Testis (tissue), 3 donors: Measurements from ENCODE around the gene IKBIP. TPM values are rescaled to one million over a fixed set of nuclear protein-coding genes. Genes with fewer than 3 reads are reported as not detected.

Experiments
- DNase-seq: peaks from one replicate; pipeline ENCODE4 v3.0.0-alpha.2; 2019
- H3K27ac ChIP-seq, 2 donors: fragments of 200-600 bp; sonication (generic); one replicate each; pipeline ENCODE4 v1.5.1; 2019
- H3K27me3 ChIP-seq: fragments of 200-600 bp; sonication (generic); one replicate; pipeline ENCODE4 v1.5.1; 2019
- H3K36me3 ChIP-seq: fragments of 200-600 bp; sonication (generic); one replicate; pipeline ENCODE4 v1.5.1; 2017; ENCODE audit warnings: low read depth; ENCODE audit errors: missing control alignments
- H3K4me1 ChIP-seq: fragments of 200-600 bp; sonication (generic); one replicate; pipeline ENCODE4 v1.5.1; 2019
- H3K4me3 ChIP-seq, 2 donors: fragments of 200-600 bp; sonication (generic); one replicate each; pipeline ENCODE4 v1.5.1; 2017 to 2019
- H3K9me3 ChIP-seq: fragments of 200-600 bp; sonication (generic); one replicate; pipeline ENCODE4 v1.5.1; 2017
- POLR2A ChIP-seq: fragments of 450-650 bp; IDR thresholded peaks from one replicate; pipeline ENCODE4 v1.6.1; 2017; ENCODE audit warnings: antibody characterized with exemption, mild to moderate bottlenecking, moderate library complexity
- WGBS, 2 donors: methylation state at CpG; one replicate each; pipeline ENCODE4 v1.1.5; 2018; 5-methylcytosine and 5-hydroxymethylcytosine counted together
- intact Hi-C: fragments of 100-400 bp; cut with DNase I; formaldehyde crosslinking; loops from one replicate; pipeline ENCODE4 v1.15.1; 2023; ENCODE audit warnings: low total_unique reads
- polyA plus RNA-seq: library from polyadenylated mRNA; stranded (reverse); fragments of 350-450 nt; fragmentation: Illumina TruSeq; extraction: RNeasy Lipid Tissue Mini Kit (QIAGEN cat#74804); gene quantifications from one replicate; pipeline ENCODE4 v1.2.3, GENCODE V29; 2014; ENCODE audit warnings: low read depth, low replicate concordance; ENCODE audit not compliant: insufficient read depth
- total RNA-seq, 2 donors: library from RNA; depleted of rRNA; stranded (reverse); fragments of >200 nt; gene quantifications; one replicate each; pipeline ENCODE4 v1.2.3, GENCODE V29; 2016
- TF ChIP-seq, protein P1 (sequence below), 3 experiments: fragments of 450-650 bp in 2 of 3; fragments of 200-600 bp in 1 of 3; sonication (generic) in 1 of 3; IDR thresholded peaks; one replicate each; pipeline ENCODE4 v1.5.1; 2016 to 2019; ENCODE audit warnings: antibody characterized with exemption in 3 of 3, mild to moderate bottlenecking in 2 of 3, moderate library complexity in 1 of 3

IKBIP gene
- total and polyA plus RNA-seq, 3 donors from 2014 or later = 3.7 to 7.7 (median 7.4) TPM

- peak; percentile 99 for DNase-seq
- no peaks in the 10 kb centered on the region for H3K9me3 ChIP-seq
- peak within 1 kb of the TSS; percentile 96 to 99 for H3K4me3 ChIP-seq
- H3K27me3 ChIP-seq = no peaks in the 10 kb centered on the region
- no peaks in the 10 kb centered on the region for H3K36me3 ChIP-seq
- WGBS, 2 donors = 0% methylated on average over 36 to 56 of the region's 67 CpGs
- peaks cover 9% of the 10 kb centered on the region for H3K4me1 ChIP-seq
- peak within 1 kb of the TSS; percentile 98 to 99 for H3K27ac ChIP-seq
- TF ChIP-seq, protein P1, sequence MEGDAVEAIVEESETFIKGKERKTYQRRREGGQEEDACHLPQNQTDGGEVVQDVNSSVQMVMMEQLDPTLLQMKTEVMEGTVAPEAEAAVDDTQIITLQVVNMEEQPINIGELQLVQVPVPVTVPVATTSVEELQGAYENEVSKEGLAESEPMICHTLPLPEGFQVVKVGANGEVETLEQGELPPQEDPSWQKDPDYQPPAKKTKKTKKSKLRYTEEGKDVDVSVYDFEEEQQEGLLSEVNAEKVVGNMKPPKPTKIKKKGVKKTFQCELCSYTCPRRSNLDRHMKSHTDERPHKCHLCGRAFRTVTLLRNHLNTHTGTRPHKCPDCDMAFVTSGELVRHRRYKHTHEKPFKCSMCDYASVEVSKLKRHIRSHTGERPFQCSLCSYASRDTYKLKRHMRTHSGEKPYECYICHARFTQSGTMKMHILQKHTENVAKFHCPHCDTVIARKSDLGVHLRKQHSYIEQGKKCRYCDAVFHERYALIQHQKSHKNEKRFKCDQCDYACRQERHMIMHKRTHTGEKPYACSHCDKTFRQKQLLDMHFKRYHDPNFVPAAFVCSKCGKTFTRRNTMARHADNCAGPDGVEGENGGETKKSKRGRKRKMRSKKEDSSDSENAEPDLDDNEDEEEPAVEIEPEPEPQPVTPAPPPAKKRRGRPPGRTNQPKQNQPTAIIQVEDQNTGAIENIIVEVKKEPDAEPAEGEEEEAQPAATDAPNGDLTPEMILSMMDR (IDR thresholded peaks at IDR 0.05) = no peak
- peak; percentile 85 for TF ChIP-seq POLR2A
- intact Hi-C loops = loop anchor here (2.0 kb wide), 1 partner anchor 51 kb away; the partner anchor contains the start of genes APAF1 and IKBIP
Measured at GRCh38 chr12:98593351-98594049, 51.1 kb downstream of the IKBIP start, which contains the start of gene SLC25A3. Gene SLC25A3 (plus strand): TSS chr12:98593686. CDS start chr12:98593979, 293 bp downstream.

DNA sequence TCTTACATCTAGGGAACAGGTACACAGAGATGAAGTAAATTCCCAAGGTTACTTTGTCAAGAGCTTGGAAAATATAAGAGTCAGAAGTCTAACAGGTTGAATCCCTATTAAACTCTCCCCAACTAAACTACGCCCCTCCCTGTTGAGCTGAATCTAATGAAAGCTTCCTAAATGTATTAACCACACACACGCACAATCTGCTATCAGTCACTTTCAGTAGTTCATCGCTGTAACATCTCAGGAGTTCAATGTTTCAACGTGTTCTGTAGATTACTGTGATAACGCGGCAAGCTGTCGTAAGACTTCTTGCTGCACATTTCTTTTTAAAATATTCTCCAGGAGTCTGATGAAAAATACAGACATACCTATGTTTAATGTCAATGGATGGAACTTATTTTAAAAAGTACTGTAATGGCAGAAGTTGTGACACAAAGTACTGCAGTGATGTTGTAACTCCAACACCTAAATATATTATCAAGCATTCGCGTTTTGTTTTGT is 51.7 kb downstream of the IKBIP start:
- Histone ChIP-seq H3K9me3 (no peaks in the 10 kb centered on the region), H3K4me1 (peaks cover 9% of the 10 kb centered on the region), H3K27me3 (no peaks in the 10 kb centered on the region), H3K36me3 (no peaks in the 10 kb centered on the region), H3K27ac (peak overlapping the region; percentile 98 to 99), H3K4me3 (peak overlapping the region; percentile 96 to 99)
- WGBS, 2 donors = 24 to 25% methylated on average over 9 of the region's 9 CpGs
- no peak for DNase-seq
- intact Hi-C loops = loop anchor here (2.0 kb wide), 1 partner anchor 52 kb away; the partner anchor contains the start of genes APAF1 and IKBIP
- no peak for TF ChIP-seq POLR2A
- TF ChIP-seq, protein P1 (IDR thresholded peaks at IDR 0.05) = no peak

GRCh38 chr12:98591209-98591608 is 53.4 kb downstream of the IKBIP start:
- WGBS, 2 donors = 34 to 36% methylated on average over 4 of the region's 4 CpGs
- DNase-seq = no peak
- intact Hi-C loops = no loop called here

GRCh38 chr12:98587084-98587483 is 57.5 kb downstream of the IKBIP start:
- no peaks in the 10 kb centered on the region for H3K36me3 ChIP-seq
- no peak overlapping the region for H3K27ac ChIP-seq
- WGBS, 2 donors = 75 to 79% methylated on average over 5 of the region's 5 CpGs
- intact Hi-C loops = no loop called here
- TF ChIP-seq, protein P1 (IDR thresholded peaks at IDR 0.05) = no peak
- TF ChIP-seq POLR2A = no peak
- no peaks in the 10 kb centered on the region for H3K4me1 ChIP-seq
- H3K27me3 ChIP-seq = no peaks in the 10 kb centered on the region
- no peak overlapping the region for H3K4me3 ChIP-seq
- DNase-seq = no peak
- no peaks in the 10 kb centered on the region for H3K9me3 ChIP-seq

More at GRCh38 chr12:98591209-98591608, 53.4 kb downstream of the IKBIP start:
- no peak overlapping the region for H3K4me3 ChIP-seq
- no peaks in the 10 kb centered on the region for H3K9me3 ChIP-seq
- no peak overlapping the region for H3K27ac ChIP-seq
- H3K4me1 ChIP-seq = peaks cover 9% of the 10 kb centered on the region
- no peaks in the 10 kb centered on the region for H3K36me3 ChIP-seq
- no peak for TF ChIP-seq POLR2A
- TF ChIP-seq, protein P1 (IDR thresholded peaks at IDR 0.05) = no peak
- no peaks in the 10 kb centered on the region for H3K27me3 ChIP-seq
